HG03103 (cell line): Measurements from ENCODE around the gene CWC15.
"Not testable (repeated sequence)": the region's sequence is repeated elsewhere in the genome, so short reads cannot be mapped to it uniquely, and the experiment has no call there.

ENCODE experiments used
- ATAC-seq: cut with Tn5 transposase; IDR thresholded peaks from one replicate; pipeline ENCODE4 v1.9.1; 2021; ENCODE audit warnings: low read depth; ENCODE audit not compliant: unreplicated experiment

Gene CWC15

GRCh38 chr11:94922321-94923003 lies 50.9 kb downstream of the CWC15 start:
- ATAC-seq: no peak

GRCh38 chr11:94920311-94920710 lies 53.0 kb downstream of the CWC15 start:
- ATAC-seq: no peak

GRCh38 chr11:94913718-94914394 lies 59.5 kb downstream of the CWC15 start:
- not testable (repeated sequence) for ATAC-seq

GRCh38 chr11:94912806-94913205 lies 60.5 kb downstream of the CWC15 start:
- ATAC-seq: no peak
